Thyroid gland (tissue), 4 donors: ENCODE data around the gene HS3ST3A1. TPM values are rescaled to one million over a fixed set of nuclear protein-coding genes. Genes with fewer than 3 reads are reported as not detected.

Experiments
- DNase-seq, 2 donors: peaks; one replicate each; pipeline ENCODE4 v3.0.0-alpha.2; 2019
- H3K27ac ChIP-seq, 3 donors: fragments of 200-600 bp; sonication (generic); 1 replicate in 2 of 3; 2 replicates in 1 of 3; pipeline ENCODE4 v1.5.1; 2016 to 2019; ENCODE audit warnings: mild to moderate bottlenecking in 1 of 3, moderate library complexity in 1 of 3
- H3K27me3 ChIP-seq: fragments of 200-600 bp; sonication (generic); one replicate; pipeline ENCODE4 v1.5.1; 2019
- H3K36me3 ChIP-seq, 2 donors: fragments of 200-600 bp; sonication (generic); one replicate each; pipeline ENCODE4 v1.5.1; 2016 to 2019
- H3K4me1 ChIP-seq, 2 donors: fragments of 200-600 bp; sonication (generic); one replicate each; pipeline ENCODE4 v1.5.1; 2017 to 2019
- H3K4me3 ChIP-seq, 3 donors: fragments of 200-600 bp; sonication (generic); replicated peaks in 1 of 3; 1 replicate in 2 of 3; 2 replicates in 1 of 3; pipeline ENCODE4 v1.5.1; 2016; ENCODE audit warnings: mild to moderate bottlenecking in 1 of 3
- H3K9me3 ChIP-seq: fragments of 200-600 bp; sonication (generic); one replicate; pipeline ENCODE4 v1.5.1; 2017
- POLR2A ChIP-seq, 2 donors: fragments of 450-650 bp; IDR thresholded peaks; one replicate each; pipeline ENCODE4 v1.6.1; 2017; ENCODE audit warnings: antibody characterized with exemption in 2 of 2, mild to moderate bottlenecking in 2 of 2, moderate library complexity in 1 of 2
- WGBS, 2 donors: methylation state at CpG; one replicate each; pipeline ENCODE4 v1.1.5; 2017; 5-methylcytosine and 5-hydroxymethylcytosine counted together
- intact Hi-C: fragments of 100-400 bp; cut with DNase I; formaldehyde crosslinking; loops from one replicate; pipeline ENCODE4 v1.15.1; 2023
- total RNA-seq, 4 donors: library from RNA; depleted of rRNA; stranded (reverse); fragments of >200 nt; gene quantifications; one replicate each; pipeline ENCODE4 v1.2.3, GENCODE V29; 2016
- TF ChIP-seq, protein P1 (sequence below), 6 experiments: fragments of 200-600 bp in 3 of 6; fragments of 450-650 bp in 3 of 6; sonication (generic) in 3 of 6; IDR thresholded peaks; one replicate each; pipeline ENCODE4 v1.5.1; 2016 to 2019; ENCODE audit warnings: antibody characterized with exemption in 6 of 6, mild to moderate bottlenecking in 2 of 6, inconsistent platforms in 1 of 6, moderate library complexity in 1 of 6

Gene HS3ST3A1
- total RNA-seq, 4 donors from 2014 or later, result 0.98 to 2.1 (median 1.8) TPM

DNA sequence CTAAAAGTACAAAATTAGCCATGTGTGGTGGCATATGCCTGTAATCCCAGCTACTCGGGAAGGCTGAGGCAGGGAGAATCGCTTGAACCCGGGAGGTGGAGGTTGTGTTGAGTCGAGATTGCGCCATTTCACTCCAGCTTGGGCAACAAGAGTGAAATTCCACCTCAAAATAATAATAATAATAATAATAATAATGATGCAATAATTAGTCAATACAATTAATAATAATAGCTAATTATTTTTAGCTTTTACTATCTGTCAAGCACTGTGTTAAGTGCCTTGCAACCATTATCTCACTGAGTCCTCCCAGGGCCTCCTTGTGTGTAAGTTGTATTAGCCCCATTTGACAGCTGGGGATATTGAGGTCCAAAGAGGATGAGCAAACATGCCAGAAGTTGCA, 14.3 kb upstream of the HS3ST3A1 start:
- intact Hi-C loops, result no loop called here

DNA sequence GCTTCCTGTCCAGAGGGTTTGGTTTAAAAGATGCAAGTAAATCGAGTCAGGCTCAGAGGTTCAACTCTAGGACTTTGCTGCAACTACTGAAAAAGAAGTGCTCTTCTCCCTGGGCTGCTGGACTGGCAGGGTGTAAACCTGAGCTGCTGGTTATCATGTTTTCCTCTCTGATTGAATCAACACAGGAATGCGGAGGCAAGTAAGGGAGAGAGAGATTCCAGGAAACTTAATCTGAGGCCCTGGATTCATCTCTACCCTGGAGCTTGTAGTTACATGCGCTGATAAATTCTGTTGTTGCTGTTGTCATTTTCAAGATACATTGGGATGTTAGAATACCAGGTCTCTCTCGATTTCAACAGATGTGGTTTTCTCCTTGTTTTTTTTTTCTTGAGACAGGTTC, 8.2 kb upstream of the HS3ST3A1 start:
- H3K36me3 ChIP-seq, result no peaks in the 10 kb centered on the region
- H3K27ac ChIP-seq, result no peak overlapping the region
- no peaks in the 10 kb centered on the region for H3K9me3 ChIP-seq
- no peaks in the 10 kb centered on the region for H3K27me3 ChIP-seq
- intact Hi-C loops, result no loop called here
- 63 to 65% methylated on average over 4 of the region's 4 CpGs for WGBS, 2 donors
- no peaks in the 10 kb centered on the region for H3K4me1 ChIP-seq
- TF ChIP-seq, protein P1, sequence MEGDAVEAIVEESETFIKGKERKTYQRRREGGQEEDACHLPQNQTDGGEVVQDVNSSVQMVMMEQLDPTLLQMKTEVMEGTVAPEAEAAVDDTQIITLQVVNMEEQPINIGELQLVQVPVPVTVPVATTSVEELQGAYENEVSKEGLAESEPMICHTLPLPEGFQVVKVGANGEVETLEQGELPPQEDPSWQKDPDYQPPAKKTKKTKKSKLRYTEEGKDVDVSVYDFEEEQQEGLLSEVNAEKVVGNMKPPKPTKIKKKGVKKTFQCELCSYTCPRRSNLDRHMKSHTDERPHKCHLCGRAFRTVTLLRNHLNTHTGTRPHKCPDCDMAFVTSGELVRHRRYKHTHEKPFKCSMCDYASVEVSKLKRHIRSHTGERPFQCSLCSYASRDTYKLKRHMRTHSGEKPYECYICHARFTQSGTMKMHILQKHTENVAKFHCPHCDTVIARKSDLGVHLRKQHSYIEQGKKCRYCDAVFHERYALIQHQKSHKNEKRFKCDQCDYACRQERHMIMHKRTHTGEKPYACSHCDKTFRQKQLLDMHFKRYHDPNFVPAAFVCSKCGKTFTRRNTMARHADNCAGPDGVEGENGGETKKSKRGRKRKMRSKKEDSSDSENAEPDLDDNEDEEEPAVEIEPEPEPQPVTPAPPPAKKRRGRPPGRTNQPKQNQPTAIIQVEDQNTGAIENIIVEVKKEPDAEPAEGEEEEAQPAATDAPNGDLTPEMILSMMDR (IDR thresholded peaks at IDR 0.05), result no peak
- TF ChIP-seq POLR2A (IDR thresholded peaks at IDR 0.05), result no peak
- DNase-seq, result no peak
- H3K4me3 ChIP-seq, result no peak overlapping the region

More for the DNA sequence above, 14.3 kb upstream of the HS3ST3A1 start:
- Histone ChIP-seq H3K27ac (no peak overlapping the region), H3K4me1 (no peaks in the 10 kb centered on the region), H3K36me3 (no peaks in the 10 kb centered on the region), H3K9me3 (no peaks in the 10 kb centered on the region), H3K27me3 (no peaks in the 10 kb centered on the region), H3K4me3 (no peak overlapping the region)
- 82 to 90% methylated on average over 5 of the region's 5 CpGs for WGBS, 2 donors
- no peak for DNase-seq
- no peak for TF ChIP-seq POLR2A (IDR thresholded peaks at IDR 0.05)
- TF ChIP-seq, protein P1 (IDR thresholded peaks at IDR 0.05), result no peak

DNA sequence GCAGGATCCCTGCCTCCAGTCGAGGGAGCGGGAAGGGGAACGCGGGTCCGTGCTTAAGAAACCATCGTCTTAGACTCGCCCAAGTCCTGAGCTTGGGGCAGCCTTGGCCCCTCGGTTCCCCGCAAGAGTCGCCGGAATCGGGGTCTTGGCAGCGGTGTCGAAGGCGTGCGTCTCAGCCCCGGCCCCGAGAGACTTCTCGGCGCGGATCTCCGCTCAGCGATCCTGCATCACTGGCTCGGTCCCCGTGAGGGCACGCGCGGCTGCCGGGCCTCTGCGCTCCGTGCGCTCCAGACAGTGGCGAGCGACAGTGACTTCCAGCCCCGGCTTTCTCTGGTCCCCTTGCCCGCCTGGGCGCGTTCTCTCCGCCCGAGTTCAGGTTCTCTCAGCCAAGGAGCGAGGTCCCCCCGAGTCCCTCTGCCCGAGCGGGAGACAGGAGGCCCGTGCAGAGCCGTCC, 380 bp downstream of the HS3ST3A1 start:
- H3K27me3 ChIP-seq, result peaks cover 6% of the 10 kb centered on the region
- no peaks in the 10 kb centered on the region for H3K9me3 ChIP-seq
- no peak for TF ChIP-seq POLR2A (IDR thresholded peaks at IDR 0.05)
- TF ChIP-seq, protein P1 (IDR thresholded peaks at IDR 0.05), result no peak
- peak overlapping the region in 1 of 3 donors; percentile 13 for H3K4me3 ChIP-seq
- intact Hi-C loops, result loop anchor here (5.0 kb wide), 1 partner anchor 701 kb away; the partner anchor contains the start of gene HS3ST3B1
- H3K36me3 ChIP-seq, result no peaks in the 10 kb centered on the region
- peaks cover 0 to 18% of the 10 kb centered on the region in 2 donors for H3K4me1 ChIP-seq
- no peak for DNase-seq
- WGBS, 2 donors, result 0% methylated on average over 3 of the region's 46 CpGs; no CpG with 5 or more reads in 1 of the 2 donors
- H3K27ac ChIP-seq, result no peak overlapping the region

DNA sequence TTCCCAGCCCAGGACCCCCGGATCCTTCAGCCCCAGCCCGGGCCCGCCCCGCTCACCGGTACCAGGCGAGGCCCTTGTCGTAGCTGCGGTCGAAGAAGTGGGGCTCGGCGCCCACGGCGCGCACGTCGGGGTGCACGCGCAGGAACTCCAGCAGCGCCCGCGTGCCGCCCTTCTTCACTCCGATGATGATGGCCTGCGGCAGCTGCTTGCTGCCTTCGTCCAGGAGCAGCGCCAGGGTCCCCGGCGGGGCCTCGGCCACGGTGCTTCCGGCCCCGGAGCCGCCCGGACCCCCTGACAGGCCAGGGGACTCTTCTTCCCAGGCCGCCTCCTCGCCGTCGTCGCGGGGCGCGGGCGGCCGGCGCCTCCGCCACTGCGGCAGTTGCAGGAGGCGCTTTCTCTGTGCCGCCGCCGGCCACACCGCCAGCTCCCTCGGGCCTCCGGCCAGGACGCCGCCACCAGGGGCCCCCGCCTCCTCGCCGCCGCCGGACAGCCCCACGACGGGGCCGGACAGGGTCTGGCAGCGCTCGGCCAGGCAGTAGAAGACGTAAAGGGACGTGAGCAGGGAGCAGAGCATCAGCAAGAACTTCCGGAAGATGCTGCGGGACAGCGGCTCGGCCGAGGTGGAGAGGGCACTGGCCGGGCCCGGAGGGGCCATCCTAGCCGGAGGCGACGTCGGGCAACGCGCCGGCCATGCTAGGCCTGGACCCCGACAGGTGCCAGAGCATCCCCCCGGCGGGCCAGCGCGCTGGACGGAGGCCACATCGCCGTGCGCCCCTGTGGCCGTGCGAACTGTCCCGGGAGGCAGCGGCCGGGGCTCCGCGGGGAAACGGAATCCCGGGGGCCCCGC, 1.0 kb downstream of the HS3ST3A1 start:
- Histone ChIP-seq H3K9me3 (no peaks in the 10 kb centered on the region), H3K36me3 (no peaks in the 10 kb centered on the region), H3K4me3 (peak overlapping the region in 1 of 3 donors; percentile 13), H3K27me3 (peaks cover 6% of the 10 kb centered on the region), H3K27ac (no peak overlapping the region), H3K4me1 (peaks cover 0 to 18% of the 10 kb centered on the region in 2 donors)
- no peak for DNase-seq
- WGBS, 2 donors, result 22% methylated on average over 3 of the region's 101 CpGs; no CpG with 5 or more reads in 1 of the 2 donors
- TF ChIP-seq, protein P1 (IDR thresholded peaks at IDR 0.05), result no peak
- TF ChIP-seq POLR2A (IDR thresholded peaks at IDR 0.05), result no peak
- intact Hi-C loops, result loop anchor here (5.0 kb wide), 1 partner anchor 702 kb away; the partner anchor contains the start of gene HS3ST3B1

DNA sequence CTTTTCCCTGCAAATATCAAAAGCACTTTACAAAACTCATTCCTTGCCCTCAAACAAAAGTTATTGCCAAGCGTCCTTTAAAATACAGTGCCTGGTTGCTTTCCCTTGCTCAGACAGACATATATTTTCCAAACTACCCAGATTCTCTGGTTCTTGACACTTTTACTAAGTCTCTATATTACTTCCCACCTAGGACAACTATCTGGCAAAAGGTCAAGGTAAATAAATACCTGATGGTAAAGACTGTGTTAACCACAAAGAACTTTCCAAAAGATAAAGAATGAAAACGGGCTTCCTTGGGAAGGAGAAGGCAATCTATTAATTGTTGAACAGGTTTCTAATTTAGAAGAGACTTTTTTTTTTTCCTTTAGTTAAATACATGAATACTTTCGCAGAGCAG, 1.9 kb downstream of the HS3ST3A1 start:
- Histone ChIP-seq H3K9me3 (no peaks in the 10 kb centered on the region), H3K4me1 (peaks cover 0 to 18% of the 10 kb centered on the region in 2 donors), H3K27ac (no peak overlapping the region), H3K36me3 (no peaks in the 10 kb centered on the region), H3K4me3 (no peak overlapping the region), H3K27me3 (peaks cover 6% of the 10 kb centered on the region)
- intact Hi-C loops, result loop anchor here (5.0 to 10.0 kb wide), 2 partner anchors 702 to 1325 kb away; partner anchors contain the start of gene HS3ST3B1
- DNase-seq, result no peak
- WGBS, 2 donors, result 74 to 75% methylated on average over 3 of the region's 3 CpGs
- TF ChIP-seq POLR2A (IDR thresholded peaks at IDR 0.05), result no peak
- TF ChIP-seq, protein P1 (IDR thresholded peaks at IDR 0.05), result no peak
